HPDE6-E6E7 (cell line): ENCODE data around the gene OR2W3.

Experiments used
- DNase-seq: peaks from one replicate; pipeline ENCODE4 v3.0.0; 2011; ENCODE audit warnings: missing footprints; ENCODE audit errors: extremely low spot score

The OR2W3 gene

GRCh38 chr1:247919952-247920351, 24.6 kb downstream of the OR2W3 start, which contains the start of gene OR2T8:
Gene OR2T8, plus strand, starts transcription at chr1:247920252. Its CDS starts 766 bp downstream, at chr1:247921018.
- DNase-seq = no peak

DNA sequence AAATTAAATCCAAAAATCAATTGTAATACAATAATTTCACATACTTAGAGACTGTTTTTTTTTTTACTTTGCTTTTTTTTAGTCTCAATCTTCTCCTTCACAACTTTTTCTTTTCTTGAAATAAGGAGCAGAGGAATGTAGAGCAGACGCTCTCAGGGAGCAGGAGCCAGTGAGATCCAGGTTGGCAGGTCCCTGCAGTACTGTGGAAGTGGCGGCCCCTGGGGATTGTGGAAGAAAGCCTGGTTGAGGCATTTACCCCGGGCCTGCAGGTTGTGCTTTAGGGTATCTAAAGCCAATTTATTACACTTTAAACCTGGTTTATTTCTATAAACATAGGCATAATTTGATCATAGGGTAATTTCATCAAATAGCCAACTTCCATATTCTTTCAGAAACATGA, 28.6 kb downstream of the OR2W3 start:
- DNase-seq = no peak

GRCh38 chr1:247924868-247925267, 29.5 kb downstream of the OR2W3 start, which contains the start of gene OR2AJ1:
Gene OR2AJ1, plus strand, starts transcription at chr1:247924889. Its CDS starts 8,880 bp downstream, at chr1:247933769.
- DNase-seq = no peak

GRCh38 chr1:247933989-247934388, 38.6 kb downstream of the OR2W3 start:
- DNase-seq = no peak

- DNase-seq = no peak
Observed at GRCh38 chr1:247935781-247936180, 40.4 kb downstream of the OR2W3 start.

DNA sequence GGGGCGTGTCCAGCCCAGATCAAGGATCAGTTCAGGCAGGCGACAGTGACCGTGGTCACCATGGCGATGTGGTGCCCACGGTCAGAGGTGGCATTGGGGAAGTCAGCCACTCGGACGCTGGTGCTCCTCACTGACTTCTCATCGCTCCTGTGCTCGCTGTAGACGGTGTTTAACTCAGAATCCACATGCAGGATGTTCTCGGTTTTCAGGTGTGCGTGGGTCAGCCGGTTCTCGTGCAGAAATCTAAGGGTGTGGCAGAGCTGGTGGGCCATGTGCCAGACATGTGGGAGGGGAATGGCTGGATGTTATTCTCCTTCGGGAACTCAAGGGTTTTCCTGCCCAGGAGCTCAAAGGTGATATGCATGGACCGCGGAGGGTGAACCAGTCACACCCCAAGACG, 41.0 kb downstream of the OR2W3 start:
- no peak for DNase-seq

GRCh38 chr1:247936965-247937734, 41.8 kb downstream of the OR2W3 start:
- peak; percentile 50 for DNase-seq

DNA sequence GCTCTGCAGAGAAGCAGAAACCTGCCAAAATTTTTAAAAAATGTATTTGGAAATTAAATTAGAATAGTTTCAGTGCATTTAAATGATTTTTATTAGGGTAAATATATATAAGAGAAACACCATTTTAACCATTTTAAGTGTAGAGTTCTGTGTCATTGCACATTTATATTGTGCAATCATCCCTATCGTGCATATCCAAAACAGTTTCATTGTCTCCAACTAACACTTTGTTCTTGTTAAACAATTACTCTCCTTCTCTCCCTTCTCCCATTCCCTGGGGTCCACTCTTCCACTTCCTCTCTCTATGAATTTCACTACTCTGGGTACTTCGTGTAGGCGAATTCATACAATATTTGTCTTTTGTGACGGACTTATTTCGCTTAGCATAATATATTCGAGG, 47.2 kb downstream of the OR2W3 start:
- no peak for DNase-seq
